ENCODE results near the gene ZNF700.

ZNF700 gene

DNA sequence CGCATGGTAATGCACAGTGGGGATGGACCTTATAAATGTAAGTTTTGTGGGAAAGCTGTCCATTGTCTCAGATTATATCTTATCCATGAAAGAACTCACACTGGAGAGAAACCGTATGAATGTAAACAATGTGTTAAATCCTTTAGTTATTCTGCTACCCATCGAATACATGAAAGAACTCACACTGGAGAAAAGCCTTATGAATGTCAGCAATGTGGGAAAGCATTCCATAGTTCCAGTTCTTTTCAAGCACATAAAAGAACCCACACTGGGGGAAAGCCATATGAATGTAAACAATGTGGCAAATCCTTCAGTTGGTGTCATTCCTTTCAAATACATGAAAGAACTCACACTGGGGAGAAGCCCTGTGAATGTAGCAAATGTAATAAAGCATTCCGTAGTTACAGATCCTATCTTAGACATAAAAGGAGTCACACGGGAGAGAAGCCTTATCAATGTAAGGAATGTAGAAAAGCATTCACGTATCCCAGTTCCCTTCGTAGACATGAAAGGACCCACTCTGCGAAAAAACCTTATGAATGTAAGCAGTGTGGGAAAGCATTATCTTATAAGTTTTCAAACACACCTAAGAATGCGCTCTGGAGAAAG, 53.7 kb downstream of the ZNF700 start:
- Histone ChIP-seq H3K27ac (ENCODE audit: low read depth, low read length) (no peak overlapping the region), H2AFZ (ENCODE audit: low read depth, low read length, severe bottlenecking) (no peak overlapping the region), H3K4me2 (ENCODE audit: low read depth, low read length, poor library complexity, severe bottlenecking) (no peak overlapping the region), H3F3A (ENCODE audit: insufficient read depth) (no peaks in the 10 kb centered on the region), H3K9me2 (replicated peaks; ENCODE audit: insufficient read depth, low read length) (no peaks in the 10 kb centered on the region), H3K27me3 (ENCODE audit: low read length) (no peaks in the 10 kb centered on the region), H3K36me3 (ENCODE audit: low read length) (peaks cover 17% of the 10 kb centered on the region), H3K9me3 (ENCODE audit: insufficient read depth, low read length) (peaks cover 37% of the 10 kb centered on the region; the same call in 1 of the 2 replicates), H3K9ac (ENCODE audit: low read length) (no peak overlapping the region), H3K4me3 (ENCODE audit: insufficient read depth, low read length, poor library complexity, severe bottlenecking) (no peak overlapping the region), H4K20me1 (ENCODE audit: low read depth, low read length) (no peaks in the 10 kb centered on the region), H3K79me2 (ENCODE audit: insufficient read depth, low read length) (no peaks in the 10 kb centered on the region)
- TF ChIP-seq CTCF (IDR thresholded peaks at IDR 0.05; ENCODE audit: insufficient read depth, low read length, poor library complexity, severe bottlenecking): no peak
- TF ChIP-seq EZH2phosphoT487 (conservative IDR thresholded peaks at IDR 0.05; ENCODE audit: low read length): no peak

DNA sequence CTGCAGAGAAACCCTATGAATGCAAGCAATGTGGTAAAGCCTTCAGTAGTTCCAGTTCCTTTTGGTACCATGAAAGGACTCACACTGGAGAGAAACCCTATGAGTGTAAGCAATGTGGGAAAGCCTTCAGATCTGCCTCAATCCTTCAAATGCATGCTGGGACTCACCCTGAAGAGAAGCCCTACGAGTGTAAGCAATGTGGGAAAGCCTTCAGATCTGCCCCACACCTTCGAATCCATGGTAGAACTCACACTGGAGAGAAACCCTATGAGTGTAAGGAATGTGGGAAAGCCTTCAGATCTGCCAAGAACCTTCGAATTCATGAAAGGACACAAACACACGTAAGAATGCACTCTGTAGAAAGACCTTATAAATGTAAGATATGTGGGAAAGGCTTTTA, 54.6 kb downstream of the ZNF700 start:
- Histone ChIP-seq H3K4me3 (ENCODE audit: insufficient read depth, low read length, poor library complexity, severe bottlenecking) (no peak overlapping the region), H3K9me3 (ENCODE audit: insufficient read depth, low read length) (peaks cover 37% of the 10 kb centered on the region; the same call in 1 of the 2 replicates), H3K4me2 (ENCODE audit: low read depth, low read length, poor library complexity, severe bottlenecking) (no peak overlapping the region)

GRCh38 chr19:11982526-11982925, 57.6 kb downstream of the ZNF700 start:
- TF ChIP-seq CTCF (IDR thresholded peaks at IDR 0.05; ENCODE audit: insufficient read depth, low read length, poor library complexity, severe bottlenecking) (no peak), EZH2phosphoT487 (conservative IDR thresholded peaks at IDR 0.05; ENCODE audit: low read length) (no peak)
- H3K9me3 ChIP-seq (ENCODE audit: insufficient read depth, low read length): peaks cover 28% of the 10 kb centered on the region; the same call in 1 of the 2 replicates

More for the DNA sequence above, 54.6 kb downstream of the ZNF700 start:
- H3K27me3 ChIP-seq (ENCODE audit: low read length): no peaks in the 10 kb centered on the region
- no peak for TF ChIP-seq CTCF (IDR thresholded peaks at IDR 0.05; ENCODE audit: insufficient read depth, low read length, poor library complexity, severe bottlenecking)
- no peak for TF ChIP-seq EZH2phosphoT487 (conservative IDR thresholded peaks at IDR 0.05; ENCODE audit: low read length)
- no peak overlapping the region for H3K27ac ChIP-seq (ENCODE audit: low read depth, low read length)
- H3K79me2 ChIP-seq (ENCODE audit: insufficient read depth, low read length): no peaks in the 10 kb centered on the region
- no peaks in the 10 kb centered on the region for H3K9me2 ChIP-seq (replicated peaks; ENCODE audit: insufficient read depth, low read length)
- no peak overlapping the region for H3K9ac ChIP-seq (ENCODE audit: low read length)
- H2AFZ ChIP-seq (ENCODE audit: low read depth, low read length, severe bottlenecking): no peak overlapping the region
- H3F3A ChIP-seq (ENCODE audit: insufficient read depth): no peaks in the 10 kb centered on the region
- no peaks in the 10 kb centered on the region for H4K20me1 ChIP-seq (ENCODE audit: low read depth, low read length)
- peaks cover 17% of the 10 kb centered on the region for H3K36me3 ChIP-seq (ENCODE audit: low read length)

More at GRCh38 chr19:11982526-11982925, 57.6 kb downstream of the ZNF700 start:
- Histone ChIP-seq H3K4me2 (ENCODE audit: low read depth, low read length, poor library complexity, severe bottlenecking) (no peak overlapping the region), H3K36me3 (ENCODE audit: low read length) (peaks cover 13% of the 10 kb centered on the region), H3K9ac (ENCODE audit: low read length) (no peak overlapping the region), H3K4me3 (ENCODE audit: insufficient read depth, low read length, poor library complexity, severe bottlenecking) (no peak overlapping the region), H3K79me2 (ENCODE audit: insufficient read depth, low read length) (no peaks in the 10 kb centered on the region; the same call in 1 of the 2 replicates), H4K20me1 (ENCODE audit: low read depth, low read length) (no peaks in the 10 kb centered on the region), H2AFZ (ENCODE audit: low read depth, low read length, severe bottlenecking) (no peak overlapping the region), H3F3A (ENCODE audit: insufficient read depth) (no peaks in the 10 kb centered on the region), H3K9me2 (replicated peaks; ENCODE audit: insufficient read depth, low read length) (no peaks in the 10 kb centered on the region), H3K27ac (ENCODE audit: low read depth, low read length) (no peak overlapping the region), H3K27me3 (ENCODE audit: low read length) (no peaks in the 10 kb centered on the region)
